SK-N-SH (cell line): ENCODE results near the gene SBF2.

Source experiments
- CHD2 ChIP-seq: fragments of 150-350 bp; IDR thresholded peaks from 2 replicates; pipeline ENCODE4 v1.6.1; 2018; ENCODE audit warnings: low read length; ENCODE audit not compliant: partially characterized antibody
- CTCF ChIP-seq: fragments of 200-600 bp; sonication (generic); IDR thresholded peaks from 2 replicates; pipeline ENCODE4 v1.6.1; 2017; ENCODE audit warnings: antibody characterized with exemption, mild to moderate bottlenecking, moderate library complexity
- ELF1 ChIP-seq: IDR thresholded peaks from 2 replicates; pipeline ENCODE4 v1.4.0; 2012
- EP300 ChIP-seq, 2 experiments: IDR thresholded peaks; 2 replicates each; pipeline versions ENCODE4 v1.4.0 to v1.6.1; 2012; ENCODE audit warnings: borderline replicate concordance in 1 of 2, low read depth in 1 of 2, low read length in 1 of 2
- EZH2phosphoT487 ChIP-seq: fragments of 200-600 bp; sonication (generic); IDR thresholded peaks from 2 replicates; pipeline ENCODE4 v1.6.1; 2017; ENCODE audit warnings: low read depth, mixed run types, mild to moderate bottlenecking, antibody characterized with exemption, moderate library complexity, borderline replicate concordance
- JUND ChIP-seq: IDR thresholded peaks from 2 replicates; pipeline ENCODE4 v1.4.0; 2012
- MEF2A ChIP-seq: IDR thresholded peaks from 2 replicates; pipeline ENCODE4 v1.4.0; 2012; ENCODE audit warnings: low read depth, borderline replicate concordance
- PBX3 ChIP-seq: IDR thresholded peaks from 2 replicates; pipeline ENCODE4; 2012
- POLR2AphosphoS5 ChIP-seq: IDR thresholded peaks from 2 replicates; pipeline ENCODE4 v1.6.1; 2012; ENCODE audit warnings: low read depth, low read length
- TAF1 ChIP-seq: IDR thresholded peaks from 2 replicates; pipeline ENCODE4 v1.6.1; 2012; ENCODE audit warnings: low read depth, mild to moderate bottlenecking, low read length, moderate library complexity, borderline replicate concordance
- USF1 ChIP-seq: IDR thresholded peaks from 2 replicates; pipeline ENCODE4 v1.4.0; 2012; ENCODE audit warnings: low read depth, borderline replicate concordance
- USF2 ChIP-seq: fragments of 150-350 bp; IDR thresholded peaks from 2 replicates; pipeline ENCODE4 v1.6.1; 2017; ENCODE audit warnings: antibody characterized with exemption, low read length, low read depth, borderline replicate concordance

GRCh38 chr11:9787981-9788521 lies 506.0 kb downstream of the SBF2 start:
- TF ChIP-seq CTCF, result no peak
- TF ChIP-seq USF2, result no peak
- peak; percentile 17; the same call in 1 of the 2 replicates for TF ChIP-seq ELF1
- TF ChIP-seq USF1, result no peak; the same call in 1 of the 2 replicates
- TF ChIP-seq PBX3, result peak; percentile 77
- TF ChIP-seq EP300 (IDR thresholded peaks at IDR 0.05; ENCODE audit: borderline replicate concordance in 1 of 2, low read depth in 1 of 2, low read length in 1 of 2), result peak in 1 of 2 experiments; percentile 83; a peak in 3 of 4 replicates
- TF ChIP-seq EZH2phosphoT487, result no peak
- TF ChIP-seq JUND, result peak; percentile 56
- no peak for TF ChIP-seq TAF1
- TF ChIP-seq POLR2AphosphoS5, result peak; percentile 91
- TF ChIP-seq CHD2, result no peak
- peak; percentile 17; the same call in 1 of the 2 replicates for TF ChIP-seq MEF2A
